HepG2 (cell line): ENCODE results near the gene VAMP8. TPM values are rescaled to one million over a fixed set of nuclear protein-coding genes. Genes with fewer than 3 reads are reported as not detected.

Source experiments
- CHCHD3 ChIP-seq: sonication (generic); formaldehyde crosslinking; IDR thresholded peaks from 2 replicates; pipeline ENCODE4 v1.8.0; 2022; ENCODE audit warnings: mild to moderate bottlenecking, missing genetic modification reagents, moderate library complexity
- DBP ChIP-seq: sonication (generic); formaldehyde crosslinking; IDR thresholded peaks from 2 replicates; pipeline ENCODE4 v1.4.0; 2020; ENCODE audit warnings: missing genetic modification reagents; ENCODE audit errors: not compliant biosample characterization
- PAX8 ChIP-seq: sonication (generic); formaldehyde crosslinking; IDR thresholded peaks from 2 replicates; pipeline ENCODE4 v1.8.0; 2022; ENCODE audit warnings: mild to moderate bottlenecking, missing genetic modification reagents, borderline replicate concordance
- RBM22 ChIP-seq: fragments of 200-400 bp; formaldehyde crosslinking; optimal IDR thresholded peaks from 2 replicates; pipeline ENCODE3; 2017; ENCODE audit warnings: mild to moderate bottlenecking, low read length, moderate library complexity
- RXRB ChIP-seq: IDR thresholded peaks from 2 replicates; pipeline ENCODE4 v1.6.1; 2016; ENCODE audit warnings: borderline replicate concordance, missing genetic modification reagents, missing compliant biosample characterization
- SCMH1 ChIP-seq: sonication (generic); formaldehyde crosslinking; IDR thresholded peaks from 2 replicates; pipeline ENCODE4 v1.9.0; 2021; ENCODE audit warnings: missing genetic modification reagents, mild to moderate bottlenecking, borderline replicate concordance
- ZBTB40 ChIP-seq, 2 experiments: fragments of 450-650 bp in 1 of 2; sonication (generic) in 1 of 2; formaldehyde crosslinking in 1 of 2; IDR thresholded peaks; 2 replicates each; pipeline versions ENCODE4 v1.6.1 to v1.8.0; 2016 to 2022; ENCODE audit warnings: antibody characterized with exemption in 1 of 2, mild to moderate bottlenecking in 1 of 2, missing genetic modification reagents in 1 of 2
- ZFYVE20 ChIP-seq: sonication (generic); formaldehyde crosslinking; IDR thresholded peaks from 2 replicates; pipeline ENCODE4 v1.8.0; 2023; ENCODE audit warnings: low read depth, mild to moderate bottlenecking, moderate library complexity, missing genetic modification reagents, borderline replicate concordance
- ZNF18 ChIP-seq: sonication (generic); formaldehyde crosslinking; IDR thresholded peaks from 2 replicates; pipeline ENCODE4 v1.8.0; 2022; ENCODE audit warnings: mild to moderate bottlenecking, missing genetic modification reagents; ENCODE audit not compliant: insufficient replicate concordance
- ZNF703 ChIP-seq: sonication (generic); formaldehyde crosslinking; IDR thresholded peaks from 2 replicates; pipeline ENCODE4 v1.5.1; 2020; ENCODE audit warnings: missing genetic modification reagents, mild to moderate bottlenecking, moderate library complexity, borderline replicate concordance
- ZSCAN30 ChIP-seq: sonication (generic); formaldehyde crosslinking; IDR thresholded peaks from 2 replicates; pipeline ENCODE4 v1.5.0; 2020; ENCODE audit warnings: mild to moderate bottlenecking, missing genetic modification reagents
- polyA plus RNA-seq, 8 experiments: library from polyadenylated mRNA; depleted of rRNA in 3 of 8; stranded (reverse) in 7 of 8; unstranded in 1 of 8; fragments of >200 nt; fragmentation: Illumina TruSeq in 4 of 8; extraction: Trizol in 4 of 8; gene quantifications; 2 replicates each; pipeline versions ENCODE4 v1.2.1 to v1.2.3, GENCODE V29; 2011 to 2016; ENCODE audit warnings: low read depth in 4 of 8, missing spikeins in 1 of 8, mixed read lengths in 1 of 8; ENCODE audit not compliant: insufficient read depth in 1 of 8
- total RNA-seq, 5 experiments: library from RNA; depleted of rRNA; stranded (reverse); fragments of >200 nt; fragmentation: Illumina TruSeq; extraction: Trizol; gene quantifications; 2 replicates each; pipeline ENCODE4 v1.2.3, GENCODE V29; 2016; ENCODE audit warnings: low read depth in 1 of 5
- TF ChIP-seq, protein P1 (sequence below): sonication (generic); formaldehyde crosslinking; IDR thresholded peaks from 2 replicates; pipeline ENCODE4 v1.5.1; 2020; ENCODE audit warnings: mild to moderate bottlenecking, missing genetic modification reagents

Gene VAMP8
- total and polyA plus RNA-seq, 2 of the 13 experiments (the other 11 are each of a cell fraction or from before 2014, with no cell fraction given) = 83.3 to 157 TPM

GRCh38 chr2:85539361-85540132 lies 37.8 kb upstream of the VAMP8 start (continued):
- TF ChIP-seq CHCHD3 (CRISPR knock-in tag) (peak; percentile 88; the same call in 1 of the 2 replicates), ZSCAN30 (CRISPR knock-in tag) (no peak), ZNF703 (CRISPR knock-in tag) (no peak; the same call in 1 of the 2 replicates), ZBTB40 (IDR thresholded peaks at IDR 0.05) (no peak), ZBTB40 (CRISPR knock-in tag; IDR thresholded peaks at IDR 0.05) (peak; percentile 56; the same call in 1 of the 2 replicates), RXRB (CRISPR knock-in tag) (0 out of 2 replicates have a peak, but pooled peaks have one; percentile 22), ZNF18 (CRISPR knock-in tag) (peak; percentile 41), SCMH1 (no peak), ZFYVE20 (no peak; the same call in 1 of the 2 replicates), RBM22 (peak; percentile 9), DBP (no peak), PAX8 (no peak)
- TF ChIP-seq, protein P1, sequence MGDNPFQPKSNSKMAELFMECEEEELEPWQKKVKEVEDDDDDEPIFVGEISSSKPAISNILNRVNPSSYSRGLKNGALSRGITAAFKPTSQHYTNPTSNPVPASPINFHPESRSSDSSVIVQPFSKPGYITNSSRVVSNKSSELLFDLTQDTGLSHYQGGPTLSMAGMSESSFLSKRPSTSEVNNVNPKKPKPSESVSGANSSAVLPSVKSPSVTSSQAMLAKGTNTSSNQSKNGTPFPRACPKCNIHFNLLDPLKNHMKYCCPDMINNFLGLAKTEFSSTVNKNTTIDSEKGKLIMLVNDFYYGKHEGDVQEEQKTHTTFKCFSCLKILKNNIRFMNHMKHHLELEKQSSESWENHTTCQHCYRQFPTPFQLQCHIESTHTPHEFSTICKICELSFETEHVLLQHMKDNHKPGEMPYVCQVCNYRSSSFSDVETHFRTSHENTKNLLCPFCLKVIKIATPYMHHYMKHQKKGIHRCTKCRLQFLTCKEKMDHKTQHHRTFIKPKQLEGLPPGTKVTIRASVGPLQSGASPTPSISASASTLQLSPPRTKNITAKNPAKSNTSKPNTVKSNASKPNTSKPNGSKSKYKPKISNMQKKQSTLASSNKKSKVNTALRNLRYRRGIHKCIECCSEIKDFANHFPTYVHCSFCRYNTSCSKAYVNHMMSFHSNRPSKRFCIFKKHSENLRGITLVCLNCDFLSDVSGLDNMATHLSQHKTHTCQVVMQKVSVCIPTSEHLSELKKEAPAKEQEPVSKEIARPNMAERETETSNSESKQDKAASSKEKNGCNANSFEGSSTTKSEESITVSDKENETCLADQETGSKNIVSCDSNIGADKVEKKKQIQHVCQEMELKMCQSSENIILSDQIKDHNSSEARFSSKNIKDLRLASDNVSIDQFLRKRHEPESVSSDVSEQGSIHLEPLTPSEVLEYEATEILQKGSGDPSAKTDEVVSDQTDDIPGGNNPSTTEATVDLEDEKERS (CRISPR knock-in tag) = peak; percentile 91
